MCF 10A (cell line): ENCODE measurements around the gene CGNL1. TPM values are rescaled to one million over a fixed set of nuclear protein-coding genes. Genes with fewer than 3 reads are reported as not detected.

Source experiments
- BruUV-seq: library from RNA; stranded (reverse); fragments of 400-500 nt; replicated peaks from 2 replicates; lab custom pipeline; 2021; lab: Mats Ljungman, UMichigan
- CTCF ChIA-PET: fragments of 300-600 bp; sonication (Branson Sonifier 250); formaldehyde crosslinking; extraction: SDS; loops from one replicate; lab custom pipeline; 2021; ENCODE audit warnings: antibody characterized with exemption, inconsistent platforms; lab: Yijun Ruan, JAX
- POLR2A ChIA-PET: fragments of 300-600, 350-650 bp; sonication (Branson Sonifier 250); formaldehyde crosslinking; extraction: SDS; loops from one replicate; lab custom pipeline; 2020; ENCODE audit warnings: antibody characterized with exemption, inconsistent platforms; lab: Yijun Ruan, JAX
- DNase-seq: peaks from one replicate; pipeline ENCODE4 v3.0.0-alpha.2; 2018; ENCODE audit not compliant: unreplicated experiment
- H3K27ac Mint-ChIP-seq: one replicate; pipeline ENCODE4 v1.8.0; 2022; ENCODE audit warnings: mild to moderate bottlenecking, low read depth, mixed read lengths; ENCODE audit not compliant: unreplicated experiment
- H3K27me3 Mint-ChIP-seq: one replicate; pipeline ENCODE4 v1.8.0; 2022; ENCODE audit warnings: mixed read lengths; ENCODE audit not compliant: insufficient read depth, unreplicated experiment
- H3K36me3 Mint-ChIP-seq: one replicate; pipeline ENCODE4 v1.8.0; 2022; ENCODE audit warnings: mild to moderate bottlenecking, moderate library complexity, mixed read lengths; ENCODE audit not compliant: insufficient read depth, unreplicated experiment
- H3K4me1 Mint-ChIP-seq: one replicate; pipeline ENCODE4 v1.8.0; 2022; ENCODE audit warnings: mixed read lengths; ENCODE audit not compliant: insufficient read depth, unreplicated experiment
- H3K4me3 Mint-ChIP-seq: one replicate; pipeline ENCODE4 v1.8.0; 2022; ENCODE audit warnings: mild to moderate bottlenecking, moderate library complexity, mixed read lengths; ENCODE audit not compliant: unreplicated experiment
- H3K9me3 Mint-ChIP-seq: one replicate; pipeline ENCODE4 v1.8.0; 2022; ENCODE audit warnings: mixed read lengths; ENCODE audit not compliant: unreplicated experiment
- CTCF ChIP-seq: fragments of 200-600 bp; IDR thresholded peaks from one replicate; pipeline ENCODE4 v1.8.0; 2022; ENCODE audit warnings: antibody characterized with exemption, mild to moderate bottlenecking; ENCODE audit not compliant: unreplicated experiment
- intact Hi-C: fragments of 100-400 bp; cut with micrococcal nuclease; formaldehyde crosslinking; loops from 2 replicates; pipeline ENCODE4 v1.14.1; 2022
- total RNA-seq: library from RNA; stranded (reverse); gene quantifications from 2 replicates; pipeline ENCODE4 v1.2.3, GENCODE V29; 2022

CGNL1 gene
- total RNA-seq, 1 experiment from 2014 or later: 0.05 TPM

- TF ChIP-seq CTCF: no peak
- peaks cover 28% of the 10 kb centered on the region for H3K4me1 Mint-ChIP-seq
- CTCF ChIA-PET: interaction anchor here (0.6 to 10.0 kb wide), 7 partner anchors 12 to 211 kb away, joined by 3 to 129 read pairs (median 4); no protein-coding TSS in a partner anchor
These were observed 171.0 kb downstream of the CGNL1 start for GRCh38 chr15:57547243-57547755.

GRCh38 chr15:57548351-57548750, 172.0 kb downstream of the CGNL1 start:
- Mint-ChIP-seq H3K4me3 (no peak overlapping the region), H3K9me3 (no peaks in the 10 kb centered on the region), H3K27me3 (no peaks in the 10 kb centered on the region), H3K4me1 (peaks cover 32% of the 10 kb centered on the region), H3K27ac (no peak overlapping the region), H3K36me3 (no peaks in the 10 kb centered on the region)
- DNase-seq: no peak
- no peak for TF ChIP-seq CTCF
- ChIA-PET POLR2A (interaction anchor here (1.0 kb wide), 1 partner anchor 152 kb away, joined by 3 read pairs; no protein-coding TSS in a partner anchor), CTCF (interaction anchor here (0.6 to 10.0 kb wide), 9 partner anchors 11 to 676 kb away, joined by 3 to 129 read pairs (median 4); no protein-coding TSS in a partner anchor)
- no TSS peak for BruUV-seq
- intact Hi-C loops: no loop called here

More at GRCh38 chr15:57547243-57547755, 171.0 kb downstream of the CGNL1 start:
- POLR2A ChIA-PET: interaction anchor here (0.6 to 1.0 kb wide), 2 partner anchors 151 to 1045 kb away, joined by 3 read pairs; no protein-coding TSS in a partner anchor
- Mint-ChIP-seq H3K36me3 (no peaks in the 10 kb centered on the region), H3K27ac (no peak overlapping the region), H3K4me3 (no peak overlapping the region), H3K27me3 (no peaks in the 10 kb centered on the region), H3K9me3 (no peaks in the 10 kb centered on the region)
- BruUV-seq: no TSS peak
- no peak for DNase-seq
- intact Hi-C loops: no loop called here

GRCh38 chr15:57548835-57549234, 172.5 kb downstream of the CGNL1 start:
- intact Hi-C loops: no loop called here
- no peak overlapping the region for H3K27ac Mint-ChIP-seq
- no peaks in the 10 kb centered on the region for H3K27me3 Mint-ChIP-seq
- BruUV-seq: no TSS peak
- no peaks in the 10 kb centered on the region for H3K36me3 Mint-ChIP-seq
- no peaks in the 10 kb centered on the region for H3K9me3 Mint-ChIP-seq
- POLR2A ChIA-PET: no interaction called here
- H3K4me1 Mint-ChIP-seq: peaks cover 32% of the 10 kb centered on the region
- CTCF ChIA-PET: interaction anchor here (0.6 to 10.0 kb wide), 7 partner anchors 10 to 579 kb away, joined by 4 to 129 read pairs (median 7); no protein-coding TSS in a partner anchor
- DNase-seq: no peak
- TF ChIP-seq CTCF: no peak
- no peak overlapping the region for H3K4me3 Mint-ChIP-seq

- intact Hi-C loops: no loop called here
- H3K9me3 Mint-ChIP-seq: no peaks in the 10 kb centered on the region
- no peak for TF ChIP-seq CTCF
- H3K36me3 Mint-ChIP-seq: no peaks in the 10 kb centered on the region
- ChIA-PET POLR2A (no interaction called here), CTCF (interaction anchor here (0.5 to 3.5 kb wide), 7 partner anchors 10 to 209 kb away, joined by 3 to 17 read pairs (median 5); no protein-coding TSS in a partner anchor)
- no peak overlapping the region for H3K4me3 Mint-ChIP-seq
- H3K27me3 Mint-ChIP-seq: no peaks in the 10 kb centered on the region
- DNase-seq: no peak
- peaks cover 35% of the 10 kb centered on the region for H3K4me1 Mint-ChIP-seq
- H3K27ac Mint-ChIP-seq: no peak overlapping the region
- no TSS peak for BruUV-seq
These were observed 173.6 kb downstream of the CGNL1 start for GRCh38 chr15:57549935-57550334.
